Stimulated activated naive CD8-positive, alpha-beta T cell treated with anti-CD3 and anti-CD28 coated beads, Interleukin-15, Interleukin-2, amounts not matched to agents 100 ng/mL and 50 ng/mL, for 24 hours (primary cell): Measurements from ENCODE around the gene CNTN1.

Source experiments
- H3K27ac Mint-ChIP-seq: one replicate; pipeline ENCODE4 v1.8.0; 2021; ENCODE audit warnings: mild to moderate bottlenecking, mixed read lengths
- H3K27me3 Mint-ChIP-seq: one replicate; pipeline ENCODE4 v1.8.0; 2021; ENCODE audit warnings: mixed read lengths
- H3K36me3 Mint-ChIP-seq: one replicate; pipeline ENCODE4 v1.8.0; 2021; ENCODE audit warnings: low read depth, mixed read lengths
- H3K4me1 Mint-ChIP-seq: one replicate; pipeline ENCODE4 v1.8.0; 2021; ENCODE audit warnings: low read depth, mixed read lengths
- H3K4me3 Mint-ChIP-seq: one replicate; pipeline ENCODE4 v1.8.0; 2021; ENCODE audit warnings: mild to moderate bottlenecking, mixed read lengths
- H3K9me3 Mint-ChIP-seq: one replicate; pipeline ENCODE4 v1.8.0; 2021; ENCODE audit warnings: mixed read lengths

CNTN1 gene

DNA sequence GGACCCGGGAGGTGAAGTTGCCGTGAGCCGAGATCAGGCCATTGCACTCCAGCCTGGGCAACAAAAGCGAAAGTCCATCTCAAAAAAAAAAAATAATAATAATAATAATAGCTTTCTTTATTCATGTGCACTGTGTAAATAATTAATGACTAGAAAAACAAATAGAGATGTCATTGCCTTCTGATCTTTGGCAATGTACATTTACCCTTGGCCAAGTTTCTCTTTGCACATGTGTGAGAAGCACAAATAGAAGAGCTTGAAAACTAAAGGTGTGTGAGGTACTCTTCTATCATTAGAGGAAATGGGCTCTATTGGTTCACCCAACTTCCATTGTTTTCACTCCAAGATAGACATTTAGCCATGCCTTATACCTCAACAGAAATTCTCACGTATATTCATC, 325.8 kb downstream of the CNTN1 start:
- Mint-ChIP-seq H3K9me3 (peaks cover 4% of the 10 kb centered on the region), H3K27me3 (peaks cover 4% of the 10 kb centered on the region), H3K4me1 (no peaks in the 10 kb centered on the region), H3K4me3 (no peak overlapping the region), H3K27ac (no peak overlapping the region), H3K36me3 (no peaks in the 10 kb centered on the region)

GRCh38 chr12:41019461-41019860, 327.2 kb downstream of the CNTN1 start:
- Mint-ChIP-seq H3K4me1 (no peaks in the 10 kb centered on the region), H3K9me3 (peaks cover 4% of the 10 kb centered on the region), H3K27ac (no peak overlapping the region), H3K36me3 (no peaks in the 10 kb centered on the region), H3K4me3 (no peak overlapping the region), H3K27me3 (peaks cover 4% of the 10 kb centered on the region)

- H3K9me3 Mint-ChIP-seq, result no peaks in the 10 kb centered on the region
- no peaks in the 10 kb centered on the region for H3K36me3 Mint-ChIP-seq
- H3K27me3 Mint-ChIP-seq, result no peaks in the 10 kb centered on the region
- no peak overlapping the region for H3K4me3 Mint-ChIP-seq
- H3K27ac Mint-ChIP-seq, result no peak overlapping the region
- H3K4me1 Mint-ChIP-seq, result no peaks in the 10 kb centered on the region
Measured at GRCh38 chr12:41023836-41024235, 331.6 kb downstream of the CNTN1 start.

- H3K4me3 Mint-ChIP-seq, result no peak overlapping the region
- H3K4me1 Mint-ChIP-seq, result no peaks in the 10 kb centered on the region
- no peak overlapping the region for H3K27ac Mint-ChIP-seq
- no peaks in the 10 kb centered on the region for H3K27me3 Mint-ChIP-seq
- no peaks in the 10 kb centered on the region for H3K9me3 Mint-ChIP-seq
- no peaks in the 10 kb centered on the region for H3K36me3 Mint-ChIP-seq
Measured at GRCh38 chr12:41026151-41026550, 333.9 kb downstream of the CNTN1 start.

DNA sequence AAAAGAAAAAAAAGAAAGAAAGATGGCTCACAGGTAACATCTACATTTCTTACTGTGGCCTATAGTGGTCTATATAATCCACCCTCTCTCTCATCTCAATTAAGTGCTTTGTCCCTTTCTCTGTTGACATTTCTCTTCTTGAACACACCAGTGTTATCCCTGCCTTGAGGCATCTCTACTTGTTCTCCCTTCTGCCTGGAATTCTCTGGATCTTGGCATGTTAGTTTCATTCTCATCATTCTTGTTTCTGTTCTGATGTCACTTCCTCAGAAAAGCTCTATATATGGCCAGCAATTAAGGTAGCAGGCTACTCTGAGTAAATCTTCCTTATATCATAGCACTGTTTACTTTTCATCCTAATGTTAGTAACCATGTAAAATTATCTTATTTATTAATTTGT, 340.1 kb downstream of the CNTN1 start:
- H3K9me3 Mint-ChIP-seq, result peaks cover 10% of the 10 kb centered on the region
- no peaks in the 10 kb centered on the region for H3K27me3 Mint-ChIP-seq
- no peak overlapping the region for H3K4me3 Mint-ChIP-seq
- no peak overlapping the region for H3K27ac Mint-ChIP-seq
- no peaks in the 10 kb centered on the region for H3K36me3 Mint-ChIP-seq
- no peaks in the 10 kb centered on the region for H3K4me1 Mint-ChIP-seq

DNA sequence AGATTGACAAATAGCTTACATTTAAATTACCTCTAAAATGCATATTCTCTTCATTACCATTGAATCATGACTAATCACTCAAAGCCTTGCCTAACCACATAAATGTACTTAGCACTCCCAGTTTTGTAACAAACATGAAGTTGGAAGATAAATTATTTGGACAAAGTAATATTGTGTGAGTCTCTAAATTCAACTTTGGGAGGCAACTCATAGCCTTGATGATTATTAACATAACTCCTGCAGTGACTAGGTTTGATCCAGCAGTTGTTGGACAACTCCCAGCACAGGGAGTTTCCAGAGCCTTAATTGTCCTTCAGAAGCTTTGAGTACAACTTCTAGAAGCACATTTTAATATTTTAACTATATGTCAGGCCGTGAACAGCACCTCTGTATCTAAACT, 342.4 kb downstream of the CNTN1 start:
- no peak overlapping the region for H3K27ac Mint-ChIP-seq
- peaks cover 17% of the 10 kb centered on the region for H3K9me3 Mint-ChIP-seq
- no peaks in the 10 kb centered on the region for H3K36me3 Mint-ChIP-seq
- H3K4me3 Mint-ChIP-seq, result no peak overlapping the region
- no peaks in the 10 kb centered on the region for H3K27me3 Mint-ChIP-seq
- H3K4me1 Mint-ChIP-seq, result no peaks in the 10 kb centered on the region

- Mint-ChIP-seq H3K4me3 (no peak overlapping the region), H3K27ac (no peak overlapping the region), H3K36me3 (no peaks in the 10 kb centered on the region), H3K4me1 (no peaks in the 10 kb centered on the region), H3K9me3 (peaks cover 11% of the 10 kb centered on the region), H3K27me3 (no peaks in the 10 kb centered on the region)
Measured at GRCh38 chr12:41039461-41039860, 347.2 kb downstream of the CNTN1 start.

- no peaks in the 10 kb centered on the region for H3K9me3 Mint-ChIP-seq
- no peak overlapping the region for H3K4me3 Mint-ChIP-seq
- H3K36me3 Mint-ChIP-seq, result no peaks in the 10 kb centered on the region
- H3K4me1 Mint-ChIP-seq, result no peaks in the 10 kb centered on the region
- no peaks in the 10 kb centered on the region for H3K27me3 Mint-ChIP-seq
- no peak overlapping the region for H3K27ac Mint-ChIP-seq
Measured at GRCh38 chr12:41045509-41045908, 353.3 kb downstream of the CNTN1 start.

DNA sequence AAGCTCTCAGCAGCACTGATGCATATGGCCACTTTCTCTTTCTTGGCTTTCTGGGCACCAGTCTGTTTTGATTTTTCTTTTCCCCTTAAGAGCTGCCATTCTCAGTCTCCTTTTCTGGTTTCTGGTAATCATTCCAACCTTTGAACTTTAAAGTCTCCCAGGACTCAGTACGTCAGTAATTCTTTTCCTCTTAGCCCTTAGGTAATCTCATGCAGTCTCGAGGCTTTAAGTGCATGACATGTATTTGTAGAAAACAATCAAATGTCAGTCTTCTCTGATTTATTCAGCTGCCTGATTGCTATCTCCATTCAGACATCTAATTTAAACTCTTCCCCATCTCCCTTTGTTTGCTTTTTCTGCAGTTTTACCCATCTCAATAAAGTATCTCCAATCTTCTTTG, 356.8 kb downstream of the CNTN1 start:
- Mint-ChIP-seq H3K36me3 (no peaks in the 10 kb centered on the region), H3K4me1 (no peaks in the 10 kb centered on the region), H3K27me3 (no peaks in the 10 kb centered on the region), H3K27ac (no peak overlapping the region), H3K9me3 (no peaks in the 10 kb centered on the region), H3K4me3 (no peak overlapping the region)

DNA sequence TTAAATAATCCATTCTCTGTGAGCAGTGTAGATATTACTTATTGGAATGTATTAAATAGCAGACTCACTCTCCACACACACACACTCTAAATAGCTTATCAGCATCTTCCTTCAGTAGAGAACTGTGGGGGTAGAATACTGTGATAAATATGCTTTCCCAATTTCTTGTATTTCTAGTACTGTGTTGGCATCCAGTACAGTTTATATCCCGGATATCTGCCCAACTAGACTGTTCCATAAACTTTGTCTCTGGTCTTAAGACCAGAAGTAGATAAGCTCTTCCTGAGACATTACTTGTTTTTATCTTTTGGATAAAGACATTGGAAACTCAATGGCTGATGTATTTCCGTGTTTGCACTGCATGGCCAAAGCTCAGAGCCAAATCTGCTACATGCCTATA, 359.7 kb downstream of the CNTN1 start:
- no peaks in the 10 kb centered on the region for H3K27me3 Mint-ChIP-seq
- no peak overlapping the region for H3K4me3 Mint-ChIP-seq
- no peak overlapping the region for H3K27ac Mint-ChIP-seq
- no peaks in the 10 kb centered on the region for H3K36me3 Mint-ChIP-seq
- H3K9me3 Mint-ChIP-seq, result no peaks in the 10 kb centered on the region
- H3K4me1 Mint-ChIP-seq, result no peaks in the 10 kb centered on the region

- peaks cover 2% of the 10 kb centered on the region for H3K27me3 Mint-ChIP-seq
- H3K9me3 Mint-ChIP-seq, result no peaks in the 10 kb centered on the region
- H3K27ac Mint-ChIP-seq, result no peak overlapping the region
- H3K4me1 Mint-ChIP-seq, result no peaks in the 10 kb centered on the region
- no peak overlapping the region for H3K4me3 Mint-ChIP-seq
- no peaks in the 10 kb centered on the region for H3K36me3 Mint-ChIP-seq
Measured at GRCh38 chr12:41052441-41052840, 360.2 kb downstream of the CNTN1 start.

DNA sequence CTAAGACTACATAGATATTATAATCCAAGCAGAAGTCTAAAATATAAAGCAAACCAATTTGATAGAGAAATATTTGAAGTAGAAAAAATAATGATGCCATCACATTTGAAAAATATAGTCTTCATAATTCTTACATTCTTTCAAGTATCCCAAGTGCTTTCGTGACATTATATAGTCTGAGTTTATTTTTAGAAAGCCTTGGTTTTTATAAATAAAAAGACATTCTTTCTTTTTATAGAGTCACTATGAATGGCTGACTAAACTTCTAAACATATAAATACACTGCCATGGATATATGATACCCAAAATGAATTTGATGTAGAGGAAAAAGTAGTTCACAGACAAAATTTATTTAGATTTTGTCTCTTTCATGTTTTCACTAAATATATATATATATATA, 360.8 kb downstream of the CNTN1 start:
- no peaks in the 10 kb centered on the region for H3K4me1 Mint-ChIP-seq
- H3K27me3 Mint-ChIP-seq, result peaks cover 5% of the 10 kb centered on the region
- no peaks in the 10 kb centered on the region for H3K36me3 Mint-ChIP-seq
- no peaks in the 10 kb centered on the region for H3K9me3 Mint-ChIP-seq
- H3K27ac Mint-ChIP-seq, result no peak overlapping the region
- no peak overlapping the region for H3K4me3 Mint-ChIP-seq

GRCh38 chr12:41055875-41056577, 363.8 kb downstream of the CNTN1 start:
- no peak overlapping the region for H3K4me3 Mint-ChIP-seq

GRCh38 chr12:41058266-41058665, 366.0 kb downstream of the CNTN1 start:
- Mint-ChIP-seq H3K27ac (no peak overlapping the region), H3K27me3 (peaks cover 5% of the 10 kb centered on the region), H3K4me1 (no peaks in the 10 kb centered on the region), H3K4me3 (no peak overlapping the region), H3K9me3 (no peaks in the 10 kb centered on the region), H3K36me3 (no peaks in the 10 kb centered on the region)

More at GRCh38 chr12:41055875-41056577, 363.8 kb downstream of the CNTN1 start:
- no peaks in the 10 kb centered on the region for H3K36me3 Mint-ChIP-seq
- no peak overlapping the region for H3K27ac Mint-ChIP-seq
- no peaks in the 10 kb centered on the region for H3K4me1 Mint-ChIP-seq
- no peaks in the 10 kb centered on the region for H3K9me3 Mint-ChIP-seq
- peaks cover 5% of the 10 kb centered on the region for H3K27me3 Mint-ChIP-seq

GRCh38 chr12:41061192-41061591, 369.0 kb downstream of the CNTN1 start:
- Mint-ChIP-seq H3K9me3 (no peaks in the 10 kb centered on the region), H3K4me3 (no peak overlapping the region), H3K27ac (no peak overlapping the region), H3K27me3 (peaks cover 5% of the 10 kb centered on the region), H3K36me3 (no peaks in the 10 kb centered on the region), H3K4me1 (no peaks in the 10 kb centered on the region)

- Mint-ChIP-seq H3K9me3 (no peaks in the 10 kb centered on the region), H3K27ac (no peak overlapping the region), H3K4me1 (no peaks in the 10 kb centered on the region), H3K36me3 (no peaks in the 10 kb centered on the region), H3K27me3 (no peaks in the 10 kb centered on the region), H3K4me3 (no peak overlapping the region)
Measured at GRCh38 chr12:41064411-41064810, 372.2 kb downstream of the CNTN1 start.
